HCT116 (cell line): ENCODE measurements around the gene SAA2. TPM values are rescaled to one million over a fixed set of nuclear protein-coding genes. Genes with fewer than 3 reads are reported as not detected.

ENCODE experiments used
- ATAC-seq: fragments of 200-7000 bp; cut with Tn5 transposase; 2 replicates; pipeline ENCODE4 v1.9.1; 2020; ENCODE audit warnings: mild to moderate bottlenecking, moderate library complexity
- BruUV-seq: library from RNA; stranded (reverse); fragments of 400-500 nt; replicated peaks from 2 replicates; lab custom pipeline; 2021; lab: Mats Ljungman, UMichigan
- CTCF ChIA-PET: fragments of 300-600 bp; sonication (Branson Sonifier 250); formaldehyde crosslinking; loops from one replicate; lab custom pipeline; 2021; ENCODE audit warnings: antibody characterized with exemption; lab: Charles Lee
- POLR2A ChIA-PET: fragments of 300-600, 350-600 bp; sonication (Branson Sonifier 250); formaldehyde crosslinking; loops from one replicate; lab custom pipeline; 2021; ENCODE audit warnings: antibody characterized with exemption; lab: Charles Lee
- RAD21 ChIA-PET, 2 experiments: fragments of 300-600 bp; sonication (Branson Sonifier 250); formaldehyde crosslinking; loops; one replicate each; lab custom pipeline; 2023; ENCODE audit warnings: low total read pairs in 2 of 2; ENCODE audit not compliant: uncharacterized antibody in 2 of 2, unreplicated experiment in 2 of 2, low non-redundant PET in 1 of 2; lab: Charles Lee
- DNase-seq: peaks from one replicate; pipeline ENCODE4 v3.0.0-alpha.2; 2010; ENCODE audit warnings: low read depth, low spot score
- H2AFZ ChIP-seq: fragments of 200-600 bp; shearing (Covaris generic), sonication (generic); 2 replicates; pipeline ENCODE4 v1.6.1; 2017; ENCODE audit warnings: low read depth, mixed run types, mixed read lengths, antibody characterized with exemption, low read length; ENCODE audit not compliant: poor library complexity, severe bottlenecking
- H3K27ac ChIP-seq: 2 replicates; pipeline ENCODE4 v1.5.1; 2012; ENCODE audit warnings: low read depth, low read length
- H3K27me3 ChIP-seq: fragments of 200-600 bp; sonication (generic); 2 replicates; pipeline ENCODE4 v1.6.1; 2016; ENCODE audit warnings: mixed run types, low read length, mixed read lengths; ENCODE audit not compliant: insufficient read depth
- H3K36me3 ChIP-seq, 2 experiments: fragments of 200-500 bp in 1 of 2; fragments of 200-600 bp in 1 of 2; sonication (Bioruptor generic) in 1 of 2; sonication (generic) in 1 of 2; 2 replicates each; pipeline versions ENCODE4 v1.5.1 to v1.6.1; 2014 to 2016; ENCODE audit warnings: low read length in 2 of 2, inconsistent platforms in 1 of 2, mixed read lengths in 1 of 2, mixed run types in 1 of 2; ENCODE audit not compliant: insufficient read depth in 2 of 2, control insufficient read depth in 1 of 2
- H3K4me1 ChIP-seq, 2 experiments: fragments of 200-600 bp in 1 of 2; sonication (generic) in 1 of 2; 2 replicates each; pipeline versions ENCODE4 v1.5.1 to v1.6.1; 2012 to 2017; ENCODE audit warnings: low read length in 2 of 2, inconsistent platforms in 1 of 2, mild to moderate bottlenecking in 1 of 2, mixed read lengths in 1 of 2, mixed run types in 1 of 2, moderate library complexity in 1 of 2; ENCODE audit not compliant: insufficient read depth in 2 of 2, control insufficient read depth in 1 of 2
- H3K4me2 ChIP-seq: fragments of 200-600 bp; sonication (generic); 2 replicates; pipeline ENCODE4 v1.6.1; 2017; ENCODE audit warnings: mixed run types, low read length, mixed read lengths
- H3K4me3 ChIP-seq, 2 experiments: fragments of 200-600 bp in 1 of 2; sonication (generic) in 1 of 2; replicated peaks in 1 of 2; 2 replicates each; pipeline ENCODE4 v1.5.1; 2011 to 2016; ENCODE audit warnings: low read length in 2 of 2, control low read depth in 1 of 2, low read depth in 1 of 2, mild to moderate bottlenecking in 1 of 2, mixed read lengths in 1 of 2, mixed run types in 1 of 2
- H3K79me2 ChIP-seq: fragments of 200-600 bp; sonication (generic); 2 replicates; pipeline ENCODE4 v1.6.1; 2017; ENCODE audit warnings: mild to moderate bottlenecking, mixed run types, low read length, moderate library complexity, mixed read lengths; ENCODE audit not compliant: insufficient read depth
- H3K9ac ChIP-seq: fragments of 200-600 bp; sonication (generic); 2 replicates; pipeline ENCODE4 v1.6.1; 2016; ENCODE audit warnings: low read length, mixed read lengths
- H3K9me2 ChIP-seq: fragments of 200-600 bp; sonication (generic), shearing (Covaris generic); 2 replicates; pipeline ENCODE4 v1.6.1; 2017; ENCODE audit warnings: mixed run types, mild to moderate bottlenecking, moderate library complexity; ENCODE audit not compliant: insufficient read depth
- H3K9me3 ChIP-seq, 2 experiments: fragments of 200-500 bp in 1 of 2; fragments of 200-600 bp in 1 of 2; sonication (Bioruptor generic) in 1 of 2; sonication (generic) in 1 of 2; 2 replicates each; pipeline ENCODE4 v1.6.1; 2014 to 2017; ENCODE audit warnings: low read length in 2 of 2, mixed read lengths in 2 of 2, inconsistent platforms in 1 of 2, low read depth in 1 of 2, mild to moderate bottlenecking in 1 of 2, mixed run types in 1 of 2, moderate library complexity in 1 of 2; ENCODE audit not compliant: control insufficient read depth in 1 of 2, insufficient read depth in 1 of 2
- H4K20me1 ChIP-seq: fragments of 200-600 bp; sonication (generic), shearing (Covaris generic); 2 replicates; pipeline ENCODE4 v1.6.1; 2017; ENCODE audit warnings: mixed run types, mild to moderate bottlenecking, moderate library complexity; ENCODE audit not compliant: insufficient read depth
- CBX3 ChIP-seq: IDR thresholded peaks from 2 replicates; pipeline ENCODE4 v1.6.1; 2012; ENCODE audit warnings: low read depth
- CEBPB ChIP-seq: IDR thresholded peaks from 2 replicates; pipeline ENCODE4 v1.6.1; 2012; ENCODE audit warnings: low read depth
- CTCF ChIP-seq, 3 experiments: fragments of 200-600 bp in 1 of 3; sonication (generic) in 1 of 3; IDR thresholded peaks in 2 of 3; conservative IDR thresholded peaks in 1 of 3; 2 replicates each; pipeline ENCODE4 v1.5.1; 2012 to 2017; ENCODE audit warnings: low read depth in 2 of 3, low read length in 2 of 3, antibody characterized with exemption in 1 of 3, borderline replicate concordance in 1 of 3, control low read depth in 1 of 3, mild to moderate bottlenecking in 1 of 3, mixed read lengths in 1 of 3, mixed run types in 1 of 3, moderate library complexity in 1 of 3; ENCODE audit not compliant: insufficient read depth in 1 of 3
- EGR1 ChIP-seq: IDR thresholded peaks from 2 replicates; pipeline ENCODE4 v1.6.1; 2012; ENCODE audit warnings: low read depth
- ELF1 ChIP-seq: IDR thresholded peaks from 2 replicates; pipeline ENCODE4 v1.6.1; 2012; ENCODE audit warnings: low read depth, borderline replicate concordance
- EZH2 ChIP-seq: fragments of 200-600 bp; sonication (generic); IDR thresholded peaks from 2 replicates; pipeline ENCODE4 v1.6.1; 2017; ENCODE audit warnings: antibody characterized with exemption, mixed run types
- EZH2phosphoT487 ChIP-seq: fragments of 200-600 bp; IDR thresholded peaks from 2 replicates; pipeline ENCODE4 v1.6.1; 2018; ENCODE audit warnings: antibody characterized with exemption, borderline replicate concordance
- POLR2A ChIP-seq: IDR thresholded peaks from 2 replicates; pipeline ENCODE4 v1.7.0; 2011; ENCODE audit warnings: borderline replicate concordance; ENCODE audit not compliant: insufficient read depth, insufficient read length; ENCODE audit errors: extremely low read depth
- RAD21 ChIP-seq: IDR thresholded peaks from 2 replicates; pipeline ENCODE4 v1.6.1; 2012; ENCODE audit warnings: low read depth, mild to moderate bottlenecking
- SIN3A ChIP-seq: IDR thresholded peaks from 2 replicates; pipeline ENCODE4 v1.6.1; 2012; ENCODE audit warnings: low read depth
- SP1 ChIP-seq: IDR thresholded peaks from 2 replicates; pipeline ENCODE4 v1.6.1; 2012; ENCODE audit warnings: low read depth
- SRF ChIP-seq: IDR thresholded peaks from 2 replicates; pipeline ENCODE4 v1.6.1; 2012; ENCODE audit warnings: low read depth
- TCF7L2 ChIP-seq: IDR thresholded peaks from 2 replicates; pipeline ENCODE4 v1.7.0; 2011; ENCODE audit warnings: borderline replicate concordance, inconsistent platforms; ENCODE audit not compliant: insufficient read depth, insufficient read length; ENCODE audit errors: extremely low read depth
- YY1 ChIP-seq: IDR thresholded peaks from 2 replicates; pipeline ENCODE4 v1.6.1; 2011; ENCODE audit warnings: low read length, low read depth, moderate library complexity, mild to moderate bottlenecking; ENCODE audit not compliant: insufficient replicate concordance; ENCODE audit errors: extremely low read depth
- ZBTB33 ChIP-seq: IDR thresholded peaks from 2 replicates; pipeline ENCODE4 v1.6.1; 2011; ENCODE audit warnings: mild to moderate bottlenecking, low read length, moderate library complexity; ENCODE audit not compliant: insufficient replicate concordance; ENCODE audit errors: extremely low read depth
- ZFX ChIP-seq: fragments of 450-650 bp; IDR thresholded peaks from 2 replicates; pipeline ENCODE4 v1.6.1; 2017
- ZNF274 ChIP-seq: fragments of 200-500 bp; sonication (Bioruptor generic); IDR thresholded peaks from 2 replicates; pipeline ENCODE4 v1.6.1; 2014; ENCODE audit warnings: mild to moderate bottlenecking, low read depth, low read length, inconsistent platforms
- intact Hi-C: fragments of 100-400 bp; cut with micrococcal nuclease; formaldehyde crosslinking; loops from 2 replicates; pipeline ENCODE4 v1.10.0; 2022
- total RNA-seq: library from RNA; stranded (reverse); gene quantifications from one replicate; pipeline ENCODE4 v1.2.1, GENCODE V29; 2021; ENCODE audit not compliant: unreplicated experiment
- TF ChIP-seq, protein P1 (sequence below): IDR thresholded peaks from 2 replicates; pipeline ENCODE4 v1.6.1; 2012

SAA2 gene
- total RNA-seq, 1 experiment from 2014 or later, result 5.2 TPM

GRCh38 chr11:18280438-18281045 lies 32.1 kb upstream of the SAA2 start:
- no TSS peak for BruUV-seq
- TF ChIP-seq SP1 (no peak), ZBTB33 (no peak), YY1 (no peak), CTCF (IDR thresholded peaks at IDR 0.05 in 2 of 3, conservative IDR thresholded peaks at IDR 0.05 in 1 of 3; ENCODE audit: borderline replicate concordance in 1 of 3, insufficient read depth in 1 of 3, low read depth in 2 of 3, low read length in 2 of 3) (no peak), RAD21 (no peak), EZH2phosphoT487 (no peak), EZH2 (no peak), ELF1 (no peak), EGR1 (no peak), ZNF274 (no peak), SIN3A (no peak), CBX3 (no peak), ZFX (no peak), TCF7L2 (no peak), CEBPB (no peak), SRF (no peak), POLR2A (no peak)
- TF ChIP-seq, protein P1, sequence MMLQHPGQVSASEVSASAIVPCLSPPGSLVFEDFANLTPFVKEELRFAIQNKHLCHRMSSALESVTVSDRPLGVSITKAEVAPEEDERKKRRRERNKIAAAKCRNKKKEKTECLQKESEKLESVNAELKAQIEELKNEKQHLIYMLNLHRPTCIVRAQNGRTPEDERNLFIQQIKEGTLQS, result no peak
- TF ChIP-seq, all 23 proteins: peak for 0
- Histone ChIP-seq H3K79me2 (no peaks in the 10 kb centered on the region), H3K9me2 (no peaks in the 10 kb centered on the region), H3K4me2 (no peak overlapping the region), H3K9ac (no peak overlapping the region), H3K27ac (no peak overlapping the region), H3K4me1 (no peaks in the 10 kb centered on the region), H2AFZ (no peak overlapping the region), H3K27me3 (no peaks in the 10 kb centered on the region), H3K4me3 (no peak overlapping the region), H3K36me3 (peaks cover 24 to 26% of the 10 kb centered on the region in 2 experiments), H3K9me3 (no peaks in the 10 kb centered on the region), H4K20me1 (no peaks in the 10 kb centered on the region)
- intact Hi-C loops, result no loop called here
- RAD21 ChIA-PET, result no interaction called here
- CTCF ChIA-PET, result no interaction called here
- POLR2A ChIA-PET, result no interaction called here
- DNase-seq (no peak), ATAC-seq (no peak)
